Measurements from ENCODE around the gene ANGPTL8. TPM values are rescaled to one million over a fixed set of nuclear protein-coding genes. Genes with fewer than 3 reads are reported as not detected.
A peak's percentile ranks its signal among the peaks of the same experiment; 100 is the strongest.

Gene ANGPTL8
- total RNA-seq, 1 donor from 2014 or later, result 15.5 TPM

- intact Hi-C loops (cut with DNase I), result no loop called here
- ATAC-seq (peak; percentile 41), DNase-seq (ENCODE audit: low spot score) (no peak)
Measured at GRCh38 chr19:11230621-11231386, 8.6 kb upstream of the ANGPTL8 start.

- no peak for DNase-seq (ENCODE audit: low spot score)
- no peak for ATAC-seq
- intact Hi-C loops (cut with DNase I), result no loop called here
Measured at GRCh38 chr19:11232555-11232954, 6.9 kb upstream of the ANGPTL8 start.

GRCh38 chr19:11233073-11233472 is 6.3 kb upstream of the ANGPTL8 start:
- DNase-seq (ENCODE audit: low spot score) (no peak), ATAC-seq (no peak)
- intact Hi-C loops (cut with DNase I), result no loop called here

- DNase-seq (ENCODE audit: low spot score) (no peak), ATAC-seq (no peak)
- intact Hi-C loops (cut with DNase I), result no loop called here
Measured at GRCh38 chr19:11234486-11235075, 4.8 kb upstream of the ANGPTL8 start.

- intact Hi-C loops (cut with DNase I), result no loop called here
- no peak for DNase-seq (ENCODE audit: low spot score)
- peak; percentile 14 for ATAC-seq
Measured at GRCh38 chr19:11236324-11237301, 2.8 kb upstream of the ANGPTL8 start.

GRCh38 chr19:11237321-11237720 is 2.1 kb upstream of the ANGPTL8 start:
- intact Hi-C loops (cut with DNase I), result no loop called here
- no peak for ATAC-seq
- DNase-seq (ENCODE audit: low spot score), result no peak

- intact Hi-C loops (cut with DNase I), result no loop called here
- ATAC-seq, result no peak
Measured at GRCh38 chr19:11238041-11238440, 1.4 kb upstream of the ANGPTL8 start.

GRCh38 chr19:11238781-11239376 is 540 bp upstream of the ANGPTL8 start:
- intact Hi-C loops (cut with DNase I), result no loop called here
- ATAC-seq (no peak), DNase-seq (ENCODE audit: low spot score) (no peak)

More at GRCh38 chr19:11238041-11238440, 1.4 kb upstream of the ANGPTL8 start:
- DNase-seq (ENCODE audit: low spot score), result no peak

GRCh38 chr19:11240008-11240444 is 607 bp downstream of the ANGPTL8 start:
- DNase-seq (ENCODE audit: low spot score) (no peak), ATAC-seq (no peak)
- intact Hi-C loops (cut with DNase I), result no loop called here

GRCh38 chr19:11242025-11242424 is 2.6 kb downstream of the ANGPTL8 start:
- ATAC-seq (no peak), DNase-seq (ENCODE audit: low spot score) (no peak)
- intact Hi-C loops (cut with DNase I), result no loop called here

- DNase-seq (ENCODE audit: low spot score) (peak; percentile 99), ATAC-seq (peak; percentile 96)
- intact Hi-C loops (cut with DNase I), result no loop called here
Measured at GRCh38 chr19:11242864-11243797, 3.7 kb downstream of the ANGPTL8 start.

GRCh38 chr19:11243798-11244169 is 4.4 kb downstream of the ANGPTL8 start:
- intact Hi-C loops (cut with DNase I), result no loop called here
- DNase-seq (ENCODE audit: low spot score) (no peak), ATAC-seq (no peak)

GRCh38 chr19:11244846-11245589 is 5.6 kb downstream of the ANGPTL8 start:
- DNase-seq (ENCODE audit: low spot score) (no peak), ATAC-seq (no peak)
- intact Hi-C loops (cut with DNase I), result no loop called here

GRCh38 chr19:11246941-11247340 is 7.5 kb downstream of the ANGPTL8 start:
- ATAC-seq (no peak), DNase-seq (ENCODE audit: low spot score) (no peak)
- intact Hi-C loops (cut with DNase I), result no loop called here

- ATAC-seq (peak; percentile 61), DNase-seq (ENCODE audit: low spot score) (peak; percentile 74)
- intact Hi-C loops (cut with DNase I), result no loop called here
Measured at GRCh38 chr19:11247391-11247790, 8.0 kb downstream of the ANGPTL8 start.

GRCh38 chr19:11247934-11248333 is 8.5 kb downstream of the ANGPTL8 start:
- intact Hi-C loops (cut with DNase I), result no loop called here
- DNase-seq (ENCODE audit: low spot score) (no peak), ATAC-seq (no peak)

GRCh38 chr19:11248852-11249251 is 9.4 kb downstream of the ANGPTL8 start:
- ATAC-seq, result no peak
- intact Hi-C loops (cut with DNase I), result no loop called here

GRCh38 chr19:11251217-11251616 is 11.8 kb downstream of the ANGPTL8 start:
- no peak for DNase-seq (ENCODE audit: low spot score)
- intact Hi-C loops (cut with DNase I), result no loop called here
- ATAC-seq, result no peak

More at GRCh38 chr19:11248852-11249251, 9.4 kb downstream of the ANGPTL8 start:
- DNase-seq (ENCODE audit: low spot score), result no peak
